Activated T-helper 1 cell treated with anti-CD3 and anti-CD28 coated beads, Interleukin-12 subunit alpha, Interleukin-12 subunit beta, Interleukin-2, Interleukin-4 antibody, amounts not matched to agents 30 ng/mL and 10 ng/mL and 1 ng/mL, durations not matched to agents 14 hours and 24 hours and 36 hours (primary cell): ENCODE data around the gene NPIPA5. TPM values are rescaled to one million over a fixed set of nuclear protein-coding genes. Genes with fewer than 3 reads are reported as not detected.
"Not testable (repeated sequence)": the region's sequence is repeated elsewhere in the genome, so short reads cannot be mapped to it uniquely, and the experiment has no call there.

Experiments used
- DNase-seq: peaks from one replicate; pipeline ENCODE4 v3.0.0; 2021; ENCODE audit warnings: low spot score
- H3K27ac Mint-ChIP-seq: one replicate; pipeline ENCODE4 v1.8.0; 2021; ENCODE audit warnings: mild to moderate bottlenecking, mixed read lengths
- H3K27me3 Mint-ChIP-seq: one replicate; pipeline ENCODE4 v1.8.0; 2022; ENCODE audit warnings: mild to moderate bottlenecking, moderate library complexity, mixed read lengths; ENCODE audit not compliant: insufficient read depth
- H3K36me3 Mint-ChIP-seq: one replicate; pipeline ENCODE4 v1.8.0; 2021; ENCODE audit warnings: low read depth, mixed read lengths
- H3K4me1 Mint-ChIP-seq: one replicate; pipeline ENCODE4 v1.8.0; 2021; ENCODE audit warnings: low read depth, mixed read lengths
- H3K4me3 Mint-ChIP-seq: one replicate; pipeline ENCODE4 v1.8.0; 2021; ENCODE audit warnings: mild to moderate bottlenecking, moderate library complexity, mixed read lengths
- H3K9me3 Mint-ChIP-seq: one replicate; pipeline ENCODE4 v1.8.0; 2021; ENCODE audit warnings: mixed read lengths
- intact Hi-C: fragments of 100-400 bp; cut with micrococcal nuclease; formaldehyde crosslinking; loops from one replicate; pipeline ENCODE4 v1.15.1; 2024
- total RNA-seq: library from RNA; stranded (reverse); gene quantifications from 2 replicates; pipeline ENCODE4 v1.2.3, GENCODE V29; 2022

NPIPA5 gene
- 11.0 and 16.5 TPM in 2 replicates for total RNA-seq

DNA sequence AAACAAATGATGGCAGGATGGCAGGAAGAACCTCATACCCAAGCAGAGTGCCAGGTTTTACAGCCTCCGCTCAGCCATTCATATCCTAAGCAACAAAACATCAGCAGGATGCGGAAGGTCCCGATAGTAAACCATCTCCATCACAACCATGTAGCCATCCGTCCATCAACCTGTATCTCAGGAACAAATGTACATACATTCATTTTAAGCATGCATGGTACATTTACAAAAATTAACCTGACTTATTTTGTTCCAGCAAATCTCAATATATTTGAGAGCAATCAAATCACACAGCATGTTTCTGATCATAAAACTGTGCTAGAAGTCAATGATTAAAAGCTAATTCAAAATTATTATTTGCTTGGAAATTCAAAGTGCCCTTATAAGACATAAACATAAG lies at the start of gene NPIPA5:
NPIPA5 (minus strand) TSS at position 101 of the 400 bp plus-strand sequence; CDS start at position 101, 0 bp downstream.
- H3K27ac Mint-ChIP-seq, DNase-seq, H3K4me3 Mint-ChIP-seq, H3K27me3 Mint-ChIP-seq, H3K4me1 Mint-ChIP-seq, H3K9me3 Mint-ChIP-seq, H3K36me3 Mint-ChIP-seq, intact Hi-C loops: not testable (repeated sequence)

DNA sequence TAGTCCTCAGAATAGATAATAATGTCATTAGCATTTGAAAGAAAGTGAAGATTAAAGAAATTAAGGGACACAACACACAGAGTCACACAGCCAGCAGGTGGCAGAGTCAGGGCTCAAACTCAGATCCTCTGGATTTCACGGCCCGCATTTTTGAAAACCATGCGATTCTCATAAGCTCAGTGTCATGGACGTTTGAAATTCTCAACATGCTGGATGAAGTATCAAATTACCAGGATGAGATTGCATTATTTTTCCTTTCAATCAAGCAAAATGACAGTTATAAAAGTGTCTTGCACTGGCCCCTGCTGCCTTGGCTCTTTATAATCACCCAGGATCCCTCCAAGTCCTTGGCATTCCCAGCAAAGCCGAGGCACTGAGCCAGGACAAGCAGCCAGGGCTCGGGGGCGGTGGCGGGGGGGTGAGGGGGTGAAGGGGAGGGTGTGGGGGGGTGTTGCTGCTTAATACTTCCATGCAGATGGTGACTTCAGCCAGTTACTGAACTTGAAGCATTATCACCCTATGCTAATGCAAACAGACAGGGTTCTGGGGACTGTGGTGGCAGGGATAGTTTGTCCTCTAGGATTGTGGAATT lies 49.6 kb upstream of the NPIPA5 start:
- intact Hi-C loops, result loop anchor here (1.0 to 2.0 kb wide), 3 partner anchors 129 to 277 kb away; partner anchors contain the start of gene MARF1
- peaks cover 2% of the 10 kb centered on the region for H3K27me3 Mint-ChIP-seq
- no peaks in the 10 kb centered on the region for H3K4me1 Mint-ChIP-seq
- peak; percentile 22 for DNase-seq
- H3K36me3 Mint-ChIP-seq, result no peaks in the 10 kb centered on the region
- no peaks in the 10 kb centered on the region for H3K9me3 Mint-ChIP-seq
- no peak overlapping the region for H3K4me3 Mint-ChIP-seq
- no peak overlapping the region for H3K27ac Mint-ChIP-seq

DNA sequence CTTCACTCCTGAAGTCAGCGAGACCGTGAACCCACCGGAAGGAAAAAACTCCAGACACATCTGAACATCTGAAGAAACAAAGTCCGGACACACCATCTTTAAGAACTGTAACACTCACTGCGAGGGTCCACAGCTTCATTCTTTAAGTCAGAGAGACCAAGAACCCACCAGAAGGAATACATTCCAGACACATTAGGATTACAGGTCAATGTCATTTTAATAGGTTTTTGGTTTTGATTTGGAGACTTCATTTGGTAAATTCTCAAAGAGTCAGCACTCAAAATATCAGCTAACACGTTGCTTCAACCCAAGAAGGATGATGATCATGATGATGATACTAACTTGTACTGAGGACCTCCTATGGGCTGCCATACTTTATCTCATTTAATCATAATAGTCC lies 48.7 kb upstream of the NPIPA5 start:
- H3K27ac Mint-ChIP-seq, result no peak overlapping the region
- intact Hi-C loops, result loop anchor here (1.0 to 2.0 kb wide), 3 partner anchors 130 to 278 kb away; partner anchors contain the start of gene MARF1
- peaks cover 2% of the 10 kb centered on the region for H3K27me3 Mint-ChIP-seq
- no peak for DNase-seq
- no peak overlapping the region for H3K4me3 Mint-ChIP-seq
- no peaks in the 10 kb centered on the region for H3K36me3 Mint-ChIP-seq
- no peaks in the 10 kb centered on the region for H3K4me1 Mint-ChIP-seq
- H3K9me3 Mint-ChIP-seq, result no peaks in the 10 kb centered on the region

DNA sequence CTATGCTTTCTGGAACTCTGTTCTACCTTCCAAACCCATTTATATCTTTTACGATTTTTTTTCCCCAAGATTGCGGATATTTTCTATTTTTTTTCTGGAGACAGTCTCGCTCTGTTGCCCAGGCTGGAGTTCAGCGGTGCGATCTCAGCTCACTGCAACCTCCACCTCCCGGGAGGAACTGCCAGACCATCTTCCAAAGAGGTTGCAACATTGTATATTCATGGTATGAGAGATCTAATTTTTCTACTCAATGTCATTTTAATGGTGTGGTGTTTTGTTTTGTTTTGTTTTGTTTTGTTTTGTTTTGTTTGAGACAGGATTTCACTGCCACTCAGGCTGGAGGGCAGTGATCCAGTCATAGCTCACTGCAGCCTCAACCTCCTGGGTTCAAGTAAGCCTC lies 47.8 kb upstream of the NPIPA5 start:
- DNase-seq, result no peak
- intact Hi-C loops, result loop anchor here (2.0 kb wide), 2 partner anchors 131 to 217 kb away; partner anchors contain the start of gene MARF1
- Mint-ChIP-seq H3K4me1 (no peaks in the 10 kb centered on the region), H3K36me3 (no peaks in the 10 kb centered on the region), H3K27me3 (peaks cover 2% of the 10 kb centered on the region), H3K27ac (no peak overlapping the region), H3K4me3 (no peak overlapping the region), H3K9me3 (no peaks in the 10 kb centered on the region)

DNA sequence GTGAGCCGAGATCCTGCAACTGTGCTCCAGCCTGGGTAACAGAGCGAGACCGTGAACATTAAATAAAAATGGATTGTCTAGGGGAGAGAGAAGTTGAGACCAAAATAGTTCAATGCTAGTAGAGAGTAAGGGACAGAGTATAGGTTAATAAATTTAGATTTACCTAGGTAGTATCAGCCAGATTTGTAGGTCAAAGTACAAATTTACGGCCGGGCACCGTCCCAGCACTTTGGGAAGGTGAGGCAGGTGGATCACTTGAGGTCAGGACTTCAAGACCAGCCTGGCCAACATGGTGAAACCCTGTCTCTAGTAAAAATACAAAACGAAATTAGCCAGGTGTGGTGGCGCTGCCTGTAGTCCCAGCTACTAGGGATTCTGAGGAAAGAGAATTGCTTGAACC lies 44.1 kb upstream of the NPIPA5 start:
- H3K9me3 Mint-ChIP-seq, result no peaks in the 10 kb centered on the region
- DNase-seq, result no peak
- intact Hi-C loops, result no loop called here
- no peak overlapping the region for H3K27ac Mint-ChIP-seq
- H3K4me3 Mint-ChIP-seq, result no peak overlapping the region
- peaks cover 2% of the 10 kb centered on the region for H3K27me3 Mint-ChIP-seq
- no peaks in the 10 kb centered on the region for H3K36me3 Mint-ChIP-seq
- H3K4me1 Mint-ChIP-seq, result no peaks in the 10 kb centered on the region

DNA sequence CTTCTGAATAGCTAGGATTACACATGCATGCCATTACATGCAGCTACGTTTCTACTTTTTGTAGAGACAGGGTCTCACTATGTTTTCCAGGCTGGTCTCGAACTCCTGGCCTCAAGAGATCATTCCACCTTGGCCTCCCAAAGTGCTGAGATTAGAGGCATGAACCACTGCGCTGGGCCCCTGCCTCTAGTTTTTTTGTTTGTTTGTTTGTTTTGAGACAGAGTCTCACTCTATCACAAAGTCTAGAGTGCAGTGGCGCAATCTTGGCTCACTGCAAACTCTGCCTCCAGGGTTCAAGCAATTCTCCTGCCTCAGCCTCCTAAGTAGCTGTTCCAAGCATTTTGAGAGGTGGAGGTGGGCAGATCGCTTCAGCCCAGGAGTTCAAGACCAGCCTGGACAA lies 43.6 kb upstream of the NPIPA5 start:
- H3K4me3 Mint-ChIP-seq, H3K9me3 Mint-ChIP-seq, H3K36me3 Mint-ChIP-seq, H3K27me3 Mint-ChIP-seq, H3K4me1 Mint-ChIP-seq, DNase-seq, intact Hi-C loops: not testable (repeated sequence)
- H3K27ac Mint-ChIP-seq, result peak overlapping the region; percentile 14

DNA sequence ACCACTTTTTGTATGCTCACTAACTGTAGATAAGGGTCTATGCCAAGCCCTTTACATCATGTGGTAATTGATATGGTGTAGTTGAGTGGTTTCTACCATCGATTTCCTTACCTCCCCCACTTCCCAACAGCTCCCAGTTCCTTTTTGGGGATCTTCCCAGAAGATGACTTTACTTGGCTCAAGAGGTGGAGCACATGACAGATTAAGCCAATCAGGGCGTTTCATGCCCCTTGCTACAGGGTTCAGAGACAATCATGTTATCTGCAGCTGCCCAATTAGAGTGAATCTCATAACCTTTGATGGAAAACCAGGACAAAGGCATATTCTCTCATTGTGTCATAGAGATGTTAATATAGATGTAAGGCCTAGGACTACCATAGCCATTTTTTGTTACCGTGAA lies 40.1 kb upstream of the NPIPA5 start:
- peaks cover 11% of the 10 kb centered on the region for H3K27me3 Mint-ChIP-seq
- no peaks in the 10 kb centered on the region for H3K4me1 Mint-ChIP-seq
- H3K36me3 Mint-ChIP-seq, result no peaks in the 10 kb centered on the region
- H3K9me3 Mint-ChIP-seq, result no peaks in the 10 kb centered on the region
- intact Hi-C loops, result no loop called here
- H3K27ac Mint-ChIP-seq, result no peak overlapping the region
- H3K4me3 Mint-ChIP-seq, result no peak overlapping the region
- no peak for DNase-seq

DNA sequence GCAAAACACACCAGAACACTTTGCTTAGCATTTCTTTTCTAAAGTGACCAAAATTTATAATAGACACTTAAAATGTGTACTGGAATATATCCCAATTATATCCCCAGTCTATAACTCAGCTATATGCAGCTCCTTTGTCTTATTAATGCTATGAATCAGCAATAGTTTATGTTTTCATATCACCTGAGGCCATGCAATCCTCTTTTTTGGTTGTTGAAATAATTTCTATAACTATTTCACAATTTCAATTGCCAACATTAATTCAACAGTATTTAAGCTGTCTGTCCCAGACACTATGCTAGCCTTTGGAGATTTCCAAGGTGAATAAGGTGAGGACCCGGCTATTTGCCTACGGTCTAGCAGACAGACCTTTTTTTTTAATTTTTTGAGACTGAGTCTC lies 39.1 kb upstream of the NPIPA5 start:
- no peaks in the 10 kb centered on the region for H3K4me1 Mint-ChIP-seq
- H3K27ac Mint-ChIP-seq, result no peak overlapping the region
- H3K4me3 Mint-ChIP-seq, result no peak overlapping the region
- no peaks in the 10 kb centered on the region for H3K9me3 Mint-ChIP-seq
- DNase-seq, result no peak
- peaks cover 17% of the 10 kb centered on the region for H3K27me3 Mint-ChIP-seq
- intact Hi-C loops, result no loop called here
- H3K36me3 Mint-ChIP-seq, result no peaks in the 10 kb centered on the region

DNA sequence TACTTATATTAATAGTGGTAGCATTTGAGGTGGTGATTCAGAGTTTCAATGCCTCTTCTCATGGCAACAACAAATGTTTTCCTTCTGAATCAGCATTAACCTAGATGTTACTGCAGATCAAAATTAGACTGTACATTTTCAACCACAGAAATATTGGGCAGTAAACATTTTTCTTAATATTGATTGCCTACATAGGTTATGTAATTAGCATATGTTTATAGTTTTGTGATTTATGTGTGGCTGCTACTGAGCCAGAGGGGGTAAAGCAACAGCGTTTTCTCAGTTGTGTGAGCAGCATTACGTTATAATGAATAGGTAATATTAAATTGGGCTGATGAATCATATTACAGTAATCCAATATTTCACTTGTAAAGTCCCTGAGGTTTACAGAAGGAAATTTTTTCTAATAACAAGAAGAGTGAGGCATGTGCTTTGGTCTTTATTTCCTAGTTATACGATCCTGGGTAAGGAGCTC lies 37.5 kb upstream of the NPIPA5 start:
- Mint-ChIP-seq H3K27me3 (peaks cover 17% of the 10 kb centered on the region), H3K36me3 (no peaks in the 10 kb centered on the region), H3K4me1 (no peaks in the 10 kb centered on the region), H3K9me3 (no peaks in the 10 kb centered on the region), H3K4me3 (no peak overlapping the region), H3K27ac (no peak overlapping the region)
- no peak for DNase-seq
- intact Hi-C loops, result no loop called here

DNA sequence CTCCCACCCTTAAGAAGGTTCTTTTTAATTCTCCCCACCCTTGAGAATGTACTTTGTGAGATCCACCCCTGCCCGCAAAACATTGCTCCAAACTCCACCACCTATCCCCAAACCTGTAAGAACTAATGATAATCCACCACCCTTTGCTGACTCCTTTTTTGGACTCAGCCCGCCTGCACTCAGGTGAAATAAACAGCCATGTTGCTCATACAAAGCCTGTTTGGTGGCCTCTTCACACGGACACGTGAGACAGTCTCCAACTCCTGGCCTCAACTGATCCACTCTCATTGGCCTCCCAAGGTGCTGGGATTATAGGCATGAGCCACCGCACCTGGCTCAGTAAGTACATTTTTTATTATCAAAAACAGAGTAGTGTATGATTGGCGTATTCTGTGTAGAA lies 31.4 kb upstream of the NPIPA5 start:
- H3K4me3 Mint-ChIP-seq, H3K27me3 Mint-ChIP-seq, DNase-seq, H3K4me1 Mint-ChIP-seq, H3K9me3 Mint-ChIP-seq, H3K27ac Mint-ChIP-seq, H3K36me3 Mint-ChIP-seq, intact Hi-C loops: not testable (repeated sequence)

DNA sequence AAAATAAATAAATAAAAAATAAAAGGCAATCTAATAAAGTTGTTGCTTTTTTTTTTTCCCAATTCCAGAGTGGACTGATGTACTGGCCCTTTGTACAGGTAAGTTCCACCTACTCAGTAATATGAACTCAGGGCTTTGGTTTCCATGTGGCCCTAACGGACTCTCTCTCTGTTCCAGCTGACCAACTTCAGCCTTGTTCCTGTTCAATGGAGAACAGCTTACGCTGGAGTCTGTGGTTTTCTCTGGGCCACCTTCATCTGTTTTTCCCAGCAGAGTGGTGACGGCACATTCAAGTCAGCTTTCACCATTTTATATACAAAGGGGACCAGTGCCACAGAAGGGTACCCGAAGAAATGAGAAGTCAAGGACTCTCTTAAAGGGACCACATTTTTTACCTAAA lies 29.7 kb upstream of the NPIPA5 start:
- H3K9me3 Mint-ChIP-seq, H3K4me3 Mint-ChIP-seq, H3K36me3 Mint-ChIP-seq: not testable (repeated sequence)

DNA sequence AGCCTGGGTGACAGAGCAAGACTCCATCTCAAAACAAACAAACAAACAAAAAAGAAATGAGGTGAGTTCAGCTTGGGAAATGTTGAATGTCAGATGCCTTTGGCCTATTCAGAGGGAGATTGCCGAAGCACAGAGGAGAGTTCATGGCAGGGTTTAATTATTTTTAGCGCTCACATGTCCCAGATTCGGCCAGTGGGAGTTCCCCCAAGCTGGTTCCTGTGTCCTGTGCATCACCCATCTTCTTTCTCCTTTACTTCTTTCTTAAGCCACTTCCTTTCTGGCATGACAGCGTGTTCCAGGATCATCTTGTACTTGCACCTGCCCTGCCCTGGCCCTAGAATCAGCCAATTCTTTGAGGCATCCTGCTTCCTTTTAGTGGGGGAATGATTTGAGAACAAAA lies 26.7 kb upstream of the NPIPA5 start:
- Mint-ChIP-seq H3K27ac (no peak overlapping the region), H3K9me3 (no peaks in the 10 kb centered on the region), H3K4me3 (no peak overlapping the region), H3K36me3 (no peaks in the 10 kb centered on the region), H3K27me3 (no peaks in the 10 kb centered on the region), H3K4me1 (no peaks in the 10 kb centered on the region)
- intact Hi-C loops, result no loop called here
- no peak for DNase-seq

More for the DNA sequence above, 29.7 kb upstream of the NPIPA5 start:
- H3K27me3 Mint-ChIP-seq, intact Hi-C loops, H3K27ac Mint-ChIP-seq, DNase-seq, H3K4me1 Mint-ChIP-seq: not testable (repeated sequence)

DNA sequence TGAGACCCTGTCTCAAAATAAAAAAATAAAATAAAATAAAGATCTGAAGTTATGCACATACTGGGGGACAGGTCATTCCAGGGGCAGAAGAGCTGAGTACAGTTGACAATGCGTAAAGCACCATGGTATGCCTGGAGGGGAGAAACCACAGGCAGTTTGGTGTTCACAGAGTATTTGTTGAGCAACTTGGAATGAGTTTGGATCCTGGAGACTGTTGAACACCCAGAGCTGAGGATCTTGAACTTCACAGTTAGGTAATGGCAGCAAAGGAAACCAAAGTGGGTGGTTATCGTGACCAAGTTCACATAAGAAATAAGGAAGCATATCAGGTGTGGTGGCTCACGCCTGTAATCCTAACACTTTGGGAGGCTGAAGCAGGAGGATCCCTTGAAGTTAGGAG lies 26.0 kb upstream of the NPIPA5 start:
- H3K27ac Mint-ChIP-seq, H3K36me3 Mint-ChIP-seq, H3K4me1 Mint-ChIP-seq, DNase-seq, intact Hi-C loops, H3K4me3 Mint-ChIP-seq, H3K27me3 Mint-ChIP-seq, H3K9me3 Mint-ChIP-seq: not testable (repeated sequence)
